ENCODE results near the gene HDAC1.

HDAC1 gene

GRCh38 chr1:32332290-32333079 is 40.6 kb downstream of the HDAC1 start:
- H3K4me3 ChIP-seq (ENCODE audit: low read depth, low read length), result no peak overlapping the region
- no peak for TF ChIP-seq CTCF (conservative IDR thresholded peaks at IDR 0.05; ENCODE audit: low read depth, low read length)
- DNase-seq (ENCODE audit: low read depth), result no peak

GRCh38 chr1:32333251-32333963 is 41.5 kb downstream of the HDAC1 start:
- TF ChIP-seq CTCF (conservative IDR thresholded peaks at IDR 0.05; ENCODE audit: low read depth, low read length), result no peak
- no peak overlapping the region for H3K4me3 ChIP-seq (ENCODE audit: low read depth, low read length)
- no peak for DNase-seq (ENCODE audit: low read depth)

GRCh38 chr1:32334274-32334861 is 42.5 kb downstream of the HDAC1 start:
- DNase-seq (ENCODE audit: low read depth), result no peak
- TF ChIP-seq CTCF (conservative IDR thresholded peaks at IDR 0.05; ENCODE audit: low read depth, low read length), result no peak
- H3K4me3 ChIP-seq (ENCODE audit: low read depth, low read length), result peak overlapping the region; percentile 70

DNA sequence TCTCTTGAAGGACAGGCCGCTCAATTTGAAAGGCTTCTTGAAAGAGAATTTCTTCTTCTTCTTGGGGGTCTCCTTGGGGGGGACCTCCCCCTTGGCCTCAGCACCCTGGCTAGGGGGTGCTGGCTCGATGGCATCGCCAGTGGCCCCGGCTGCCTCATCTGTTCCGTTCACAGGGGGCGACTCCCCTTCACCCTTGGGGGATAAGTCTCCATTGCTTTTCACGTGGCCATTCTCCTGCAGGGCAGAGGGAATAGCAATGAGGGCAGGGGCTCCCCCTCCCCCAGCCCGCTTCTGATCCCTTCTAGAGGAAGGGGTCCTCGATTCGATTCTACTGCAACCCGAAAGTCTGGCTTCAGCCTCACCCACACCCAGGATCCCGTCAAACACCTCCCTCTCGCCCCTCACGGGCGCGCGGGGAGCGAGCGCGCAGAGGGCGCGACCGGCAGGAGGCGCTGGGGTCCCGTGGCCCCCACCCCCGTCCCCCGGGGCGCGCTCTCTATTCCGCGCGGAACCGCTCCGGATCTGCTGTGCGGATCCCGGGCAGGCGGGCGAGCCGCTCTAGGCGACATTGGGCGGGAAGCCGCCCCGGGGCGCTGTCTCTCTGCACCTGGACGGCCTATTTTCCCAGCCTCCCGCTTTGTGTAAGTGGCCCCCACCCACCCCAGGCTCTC is 43.1 kb downstream of the HDAC1 start:
- H3K4me3 ChIP-seq (ENCODE audit: low read depth, low read length), result peak overlapping the region; percentile 70
- DNase-seq (ENCODE audit: low read depth), result no peak
- TF ChIP-seq CTCF (conservative IDR thresholded peaks at IDR 0.05; ENCODE audit: low read depth, low read length), result peak; percentile 54

DNA sequence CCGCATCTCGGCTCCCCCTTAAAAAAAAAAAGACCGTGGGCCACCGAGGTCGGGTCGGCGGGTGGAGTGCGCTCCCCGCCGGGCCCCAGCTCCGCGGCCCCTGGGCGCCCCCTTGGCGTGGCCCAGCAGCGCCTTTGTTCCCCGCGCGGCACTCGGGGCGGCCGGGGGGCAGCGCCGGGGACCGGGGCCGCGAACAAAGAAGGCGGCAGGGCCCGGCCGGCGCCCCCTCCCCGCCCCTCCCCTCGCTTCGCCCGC is 43.6 kb downstream of the HDAC1 start:
- no peak for DNase-seq (ENCODE audit: low read depth)
- no peak for TF ChIP-seq CTCF (conservative IDR thresholded peaks at IDR 0.05; ENCODE audit: low read depth, low read length)
- peak overlapping the region; percentile 70 for H3K4me3 ChIP-seq (ENCODE audit: low read depth, low read length)

- TF ChIP-seq CTCF (conservative IDR thresholded peaks at IDR 0.05; ENCODE audit: low read depth, low read length), result no peak
- peak within 1 kb of the TSS; percentile 70 for H3K4me3 ChIP-seq (ENCODE audit: low read depth, low read length)
- peak; percentile 55 for DNase-seq (ENCODE audit: low read depth)
Measured at GRCh38 chr1:32335790-32336590, 44.1 kb downstream of the HDAC1 start, which contains the start of gene MARCKSL1. TSS of gene MARCKSL1 (minus strand) at chr1:32336233. CDS start at chr1:32336033, 200 bp downstream.

All from choroid plexus epithelial cell (primary cell).